Activated naive CD4-positive, alpha-beta T cell treated with anti-CD3 and anti-CD28 coated beads for 36 hours (primary cell): ENCODE measurements around the gene HS6ST3. TPM values are rescaled to one million over a fixed set of nuclear protein-coding genes. Genes with fewer than 3 reads are reported as not detected.

Experiments used
- CTCF ChIA-PET: fragments of 350-600 bp; sonication (Branson Sonifier 250); formaldehyde crosslinking; loops from one replicate; lab custom pipeline; 2021; ENCODE audit warnings: antibody characterized with exemption; lab: Charles Lee
- DNase-seq: peaks from one replicate; pipeline ENCODE4 v3.0.0-alpha.2; 2020
- H3K27ac Mint-ChIP-seq: one replicate; pipeline ENCODE4 v1.8.0; 2021; ENCODE audit warnings: mild to moderate bottlenecking, mixed read lengths
- H3K27me3 Mint-ChIP-seq: one replicate; pipeline ENCODE4 v1.8.0; 2021; ENCODE audit warnings: low read depth, mixed read lengths
- H3K36me3 Mint-ChIP-seq: one replicate; pipeline ENCODE4 v1.8.0; 2021; ENCODE audit warnings: low read depth, mixed read lengths
- H3K4me1 Mint-ChIP-seq: one replicate; pipeline ENCODE4 v1.8.0; 2021; ENCODE audit warnings: low read depth, mixed read lengths
- H3K4me3 Mint-ChIP-seq: one replicate; pipeline ENCODE4 v1.8.0; 2021; ENCODE audit warnings: mild to moderate bottlenecking, moderate library complexity, mixed read lengths
- H3K9me3 Mint-ChIP-seq: one replicate; pipeline ENCODE4 v1.8.0; 2021; ENCODE audit warnings: mixed read lengths
- intact Hi-C: fragments of 100-400 bp; cut with micrococcal nuclease; formaldehyde crosslinking; loops from one replicate; pipeline ENCODE4 v1.15.1; 2023
- total RNA-seq, 2 experiments: library from RNA; stranded (reverse); gene quantifications; one replicate each; pipeline ENCODE4 v1.2.3, GENCODE V29; 2021

The HS6ST3 gene
- total RNA-seq, 2 experiments from 2014 or later, result not detected

DNA sequence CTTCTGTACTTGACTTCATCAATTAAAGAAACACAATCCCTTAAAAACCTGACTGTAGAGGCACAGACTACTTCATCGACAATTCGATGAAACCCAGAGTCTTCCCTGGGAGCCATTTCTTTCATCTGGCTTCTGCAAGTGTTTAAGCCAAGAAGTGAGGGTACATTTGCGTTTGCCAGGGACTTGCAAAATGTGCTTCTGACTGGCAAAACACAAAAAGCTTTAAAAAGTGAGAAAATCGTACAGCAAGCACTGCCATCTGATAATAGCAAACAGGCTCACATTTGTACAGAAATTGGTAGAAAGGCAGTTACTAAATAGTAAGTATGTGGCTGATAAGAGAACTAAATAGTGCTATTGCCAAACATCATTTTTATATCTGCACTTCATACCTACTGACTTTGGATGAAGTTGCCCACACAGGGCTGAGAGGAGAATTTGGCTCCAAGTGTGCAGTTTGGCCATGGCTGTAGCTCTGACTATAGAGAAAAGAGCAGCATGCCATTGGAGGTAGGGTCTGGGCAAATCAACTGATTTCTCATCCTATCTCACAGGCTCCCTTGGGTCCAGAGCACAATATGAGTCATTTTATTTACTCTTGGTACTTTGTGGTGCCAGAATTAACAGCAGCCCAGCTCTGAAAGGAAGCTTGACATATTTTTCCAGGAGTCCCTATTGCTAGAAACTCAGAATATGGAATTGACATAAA, 546.2 kb downstream of the HS6ST3 start:
- H3K9me3 Mint-ChIP-seq, result peaks cover 5% of the 10 kb centered on the region
- no peak overlapping the region for H3K27ac Mint-ChIP-seq
- intact Hi-C loops, result no loop called here
- no peak for DNase-seq
- no peaks in the 10 kb centered on the region for H3K4me1 Mint-ChIP-seq
- CTCF ChIA-PET, result no interaction called here
- H3K27me3 Mint-ChIP-seq, result no peaks in the 10 kb centered on the region
- no peaks in the 10 kb centered on the region for H3K36me3 Mint-ChIP-seq
- H3K4me3 Mint-ChIP-seq, result no peak overlapping the region

- Mint-ChIP-seq H3K27me3 (no peaks in the 10 kb centered on the region), H3K4me1 (no peaks in the 10 kb centered on the region), H3K9me3 (peaks cover 5% of the 10 kb centered on the region), H3K36me3 (no peaks in the 10 kb centered on the region), H3K27ac (no peak overlapping the region), H3K4me3 (no peak overlapping the region)
- CTCF ChIA-PET, result no interaction called here
- intact Hi-C loops, result no loop called here
- no peak for DNase-seq
Observed at GRCh38 chr13:96637039-96637438, 547.1 kb downstream of the HS6ST3 start.

DNA sequence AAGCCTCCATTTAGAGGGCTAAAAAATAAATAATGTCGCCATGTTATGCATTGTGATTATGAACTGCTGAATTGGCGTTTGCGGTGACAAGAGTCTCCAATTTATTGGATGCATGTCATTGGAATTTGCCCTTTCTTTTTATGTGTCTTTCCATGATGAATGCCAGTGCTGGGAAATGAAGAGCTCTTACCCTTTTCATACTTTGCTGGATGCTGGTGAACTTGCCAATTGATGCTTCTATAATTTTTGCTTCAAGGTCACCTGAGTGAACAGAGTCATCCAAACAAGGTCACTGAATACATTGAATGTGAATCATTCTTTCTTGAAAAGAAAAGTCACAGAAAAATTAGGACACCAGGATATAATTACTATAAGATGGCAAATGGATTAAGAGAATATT, 556.2 kb downstream of the HS6ST3 start:
- no peak for DNase-seq
- Mint-ChIP-seq H3K9me3 (peaks cover 7% of the 10 kb centered on the region), H3K4me1 (no peaks in the 10 kb centered on the region), H3K27ac (no peak overlapping the region), H3K27me3 (no peaks in the 10 kb centered on the region), H3K4me3 (no peak overlapping the region), H3K36me3 (no peaks in the 10 kb centered on the region)
- CTCF ChIA-PET, result no interaction called here
- intact Hi-C loops, result no loop called here

DNA sequence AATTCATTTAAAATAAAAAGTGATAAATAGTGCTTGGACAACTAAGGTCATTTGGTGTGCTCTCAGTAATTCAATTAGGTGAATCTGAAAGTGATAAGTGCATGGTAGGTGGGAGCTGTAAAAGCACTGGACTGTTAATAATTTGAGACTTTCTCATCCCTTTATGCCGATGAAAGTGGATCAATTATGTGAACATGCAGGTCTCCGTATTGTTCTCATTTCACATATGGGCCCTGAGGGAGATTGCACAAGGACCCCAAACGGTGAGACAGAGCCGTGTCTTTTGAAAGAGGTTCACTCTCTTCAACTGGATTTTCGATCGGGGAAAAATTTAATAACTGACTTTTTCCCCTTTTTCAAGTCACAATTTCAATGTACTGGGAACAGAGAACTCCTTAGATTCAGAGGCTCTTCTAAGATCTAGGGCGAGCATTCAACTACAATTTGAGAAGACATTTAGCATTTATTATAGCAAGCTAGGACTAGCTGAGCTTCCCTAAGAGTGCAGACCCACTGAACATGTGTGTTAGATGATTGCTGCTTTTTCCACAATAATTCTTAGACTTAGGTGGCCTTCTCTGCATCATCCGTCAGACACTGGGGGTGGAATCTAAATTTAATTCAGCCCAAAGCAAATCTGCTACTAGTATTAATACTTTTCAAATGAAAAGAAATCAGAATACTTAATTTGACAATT, 556.8 kb downstream of the HS6ST3 start:
- Mint-ChIP-seq H3K36me3 (no peaks in the 10 kb centered on the region), H3K27me3 (no peaks in the 10 kb centered on the region), H3K27ac (no peak overlapping the region), H3K4me1 (no peaks in the 10 kb centered on the region), H3K4me3 (no peak overlapping the region), H3K9me3 (peaks cover 7% of the 10 kb centered on the region)
- intact Hi-C loops, result no loop called here
- DNase-seq, result no peak
- CTCF ChIA-PET, result interaction anchor here (0.7 kb wide), 1 partner anchor 23 kb away, joined by 3 read pairs; no protein-coding TSS in a partner anchor

DNA sequence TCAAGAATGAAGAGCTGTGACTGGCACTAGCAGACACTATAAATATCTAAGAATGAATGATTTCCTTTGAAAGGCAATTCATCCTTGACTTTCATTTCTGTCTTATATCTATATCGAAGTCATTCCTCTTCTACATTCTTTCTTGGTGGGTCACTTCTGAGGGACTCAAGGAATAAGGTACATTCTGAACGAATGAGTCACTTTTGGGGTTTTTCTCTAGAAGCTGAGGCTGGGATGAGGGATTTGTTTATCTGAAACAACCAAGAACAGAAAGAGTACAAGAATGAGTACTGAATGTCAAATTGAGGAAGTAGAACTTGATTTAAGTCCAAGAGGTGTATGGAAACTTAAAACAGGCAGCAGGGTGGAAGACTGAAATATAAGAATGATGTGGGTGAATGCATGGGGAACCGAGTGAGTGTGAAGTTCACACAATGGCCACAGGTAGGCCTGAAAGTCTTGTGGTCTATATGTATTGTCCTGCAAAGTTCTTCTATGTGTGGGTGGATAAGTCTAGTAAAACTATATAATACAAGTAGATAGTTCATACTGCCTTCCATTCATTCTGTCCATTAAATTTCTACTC, 560.5 kb downstream of the HS6ST3 start:
- no peaks in the 10 kb centered on the region for H3K4me1 Mint-ChIP-seq
- CTCF ChIA-PET, result no interaction called here
- no peaks in the 10 kb centered on the region for H3K27me3 Mint-ChIP-seq
- H3K4me3 Mint-ChIP-seq, result no peak overlapping the region
- peaks cover 2% of the 10 kb centered on the region for H3K9me3 Mint-ChIP-seq
- intact Hi-C loops, result no loop called here
- H3K27ac Mint-ChIP-seq, result no peak overlapping the region
- H3K36me3 Mint-ChIP-seq, result no peaks in the 10 kb centered on the region
- no peak for DNase-seq

GRCh38 chr13:96651598-96651997, 561.7 kb downstream of the HS6ST3 start:
- Mint-ChIP-seq H3K4me3 (no peak overlapping the region), H3K9me3 (no peaks in the 10 kb centered on the region), H3K27ac (no peak overlapping the region), H3K4me1 (no peaks in the 10 kb centered on the region), H3K27me3 (no peaks in the 10 kb centered on the region), H3K36me3 (no peaks in the 10 kb centered on the region)
- CTCF ChIA-PET, result no interaction called here
- intact Hi-C loops, result no loop called here
- DNase-seq, result no peak

DNA sequence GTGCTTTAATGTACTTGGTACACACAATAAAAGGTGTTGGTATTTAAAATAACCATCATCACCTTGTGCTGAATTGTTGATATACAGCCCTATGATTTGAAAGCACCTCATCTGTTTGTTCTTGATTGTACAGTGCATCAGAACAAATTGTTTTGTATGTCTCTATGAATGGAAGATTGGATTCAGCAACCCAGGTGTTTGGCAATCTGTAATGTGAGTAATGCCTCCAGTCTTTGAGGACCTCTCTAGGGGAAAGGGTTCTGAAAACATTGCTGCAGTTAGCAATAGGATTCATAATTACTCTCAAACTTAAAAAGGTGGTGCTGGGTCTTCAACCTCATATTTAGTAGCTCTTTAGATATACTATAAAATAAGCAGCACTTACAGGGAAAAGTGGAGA, 562.6 kb downstream of the HS6ST3 start:
- Mint-ChIP-seq H3K9me3 (no peaks in the 10 kb centered on the region), H3K4me3 (no peak overlapping the region), H3K27ac (no peak overlapping the region), H3K36me3 (no peaks in the 10 kb centered on the region), H3K27me3 (no peaks in the 10 kb centered on the region), H3K4me1 (no peaks in the 10 kb centered on the region)
- CTCF ChIA-PET, result no interaction called here
- no peak for DNase-seq
- intact Hi-C loops, result no loop called here

GRCh38 chr13:96661612-96662011, 571.7 kb downstream of the HS6ST3 start:
- H3K27ac Mint-ChIP-seq, result no peak overlapping the region
- CTCF ChIA-PET, result no interaction called here
- H3K4me3 Mint-ChIP-seq, result no peak overlapping the region
- peaks cover 22% of the 10 kb centered on the region for H3K9me3 Mint-ChIP-seq
- DNase-seq, result no peak
- no peaks in the 10 kb centered on the region for H3K36me3 Mint-ChIP-seq
- intact Hi-C loops, result no loop called here
- H3K27me3 Mint-ChIP-seq, result no peaks in the 10 kb centered on the region
- no peaks in the 10 kb centered on the region for H3K4me1 Mint-ChIP-seq

DNA sequence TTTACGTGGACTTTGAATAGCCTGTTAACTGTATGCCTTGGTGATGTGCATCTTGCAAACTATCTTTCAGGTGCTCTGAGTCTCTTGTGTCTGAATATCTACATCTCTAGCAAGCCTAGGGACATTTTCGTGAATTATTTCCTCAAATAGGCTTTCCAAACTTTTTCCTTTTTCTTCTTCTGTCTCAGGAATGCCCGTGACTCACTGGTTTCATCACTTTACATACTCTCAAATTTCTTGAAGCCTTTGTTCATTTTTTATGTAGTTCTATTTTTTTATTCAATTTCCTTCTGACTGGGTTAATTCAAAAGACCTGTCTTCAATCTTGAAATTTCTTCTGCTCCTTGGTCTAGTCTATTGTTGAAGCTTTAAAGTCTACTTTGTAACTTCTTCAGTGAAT, 572.1 kb downstream of the HS6ST3 start:
- CTCF ChIA-PET, result no interaction called here
- no peak for DNase-seq
- no peaks in the 10 kb centered on the region for H3K4me1 Mint-ChIP-seq
- intact Hi-C loops, result no loop called here
- no peaks in the 10 kb centered on the region for H3K36me3 Mint-ChIP-seq
- H3K4me3 Mint-ChIP-seq, result no peak overlapping the region
- H3K9me3 Mint-ChIP-seq, result peaks cover 22% of the 10 kb centered on the region
- H3K27ac Mint-ChIP-seq, result no peak overlapping the region
- no peaks in the 10 kb centered on the region for H3K27me3 Mint-ChIP-seq

GRCh38 chr13:96667294-96668018, 577.5 kb downstream of the HS6ST3 start:
- DNase-seq, result no peak
- Mint-ChIP-seq H3K27me3 (no peaks in the 10 kb centered on the region), H3K4me3 (no peak overlapping the region), H3K27ac (no peak overlapping the region), H3K36me3 (no peaks in the 10 kb centered on the region), H3K9me3 (peaks cover 9% of the 10 kb centered on the region), H3K4me1 (no peaks in the 10 kb centered on the region)
- CTCF ChIA-PET, result interaction anchor here (0.8 kb wide), 1 partner anchor 291 kb away, joined by 3 read pairs; no protein-coding TSS in a partner anchor
- intact Hi-C loops, result no loop called here

DNA sequence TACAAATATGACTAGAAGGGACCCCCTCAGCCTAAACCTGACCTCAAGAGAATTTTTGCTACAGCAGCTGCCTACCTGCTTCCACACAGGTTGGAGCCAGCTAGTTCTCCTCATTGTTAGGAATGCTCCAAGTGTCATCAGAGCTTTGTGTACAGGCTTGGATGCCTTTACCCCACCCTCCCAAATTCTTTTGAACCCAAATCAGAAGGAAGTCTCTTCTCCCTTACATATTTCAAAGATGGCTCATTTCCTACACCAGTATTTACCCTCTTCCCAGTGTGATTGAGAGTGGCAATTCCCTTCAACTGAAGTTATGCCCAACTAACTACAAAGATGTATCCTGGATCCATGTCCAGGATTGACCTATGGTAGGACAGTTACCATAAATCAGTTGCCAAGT, 581.2 kb downstream of the HS6ST3 start:
- CTCF ChIA-PET, result no interaction called here

GRCh38 chr13:96672016-96672415, 582.1 kb downstream of the HS6ST3 start:
- no peak for DNase-seq
- H3K27ac Mint-ChIP-seq, result no peak overlapping the region
- H3K36me3 Mint-ChIP-seq, result no peaks in the 10 kb centered on the region
- peaks cover 2% of the 10 kb centered on the region for H3K9me3 Mint-ChIP-seq
- CTCF ChIA-PET, result no interaction called here
- H3K27me3 Mint-ChIP-seq, result no peaks in the 10 kb centered on the region
- H3K4me1 Mint-ChIP-seq, result no peaks in the 10 kb centered on the region
- intact Hi-C loops, result no loop called here
- no peak overlapping the region for H3K4me3 Mint-ChIP-seq

More for the DNA sequence above, 581.2 kb downstream of the HS6ST3 start:
- no peaks in the 10 kb centered on the region for H3K36me3 Mint-ChIP-seq
- H3K27me3 Mint-ChIP-seq, result no peaks in the 10 kb centered on the region
- no peak overlapping the region for H3K4me3 Mint-ChIP-seq
- peaks cover 2% of the 10 kb centered on the region for H3K9me3 Mint-ChIP-seq
- intact Hi-C loops, result no loop called here
- H3K27ac Mint-ChIP-seq, result no peak overlapping the region
- no peaks in the 10 kb centered on the region for H3K4me1 Mint-ChIP-seq
- no peak for DNase-seq
